ENCODE measurements around the gene TRIM2. TPM values are rescaled to one million over a fixed set of nuclear protein-coding genes. Genes with fewer than 3 reads are reported as not detected.
A peak's percentile ranks its signal among the peaks of the same experiment; 100 is the strongest.

Gene TRIM2
- polyA plus RNA-seq, 1 of the 3 experiments (the other 2 are of a cell fraction) = 16.4 TPM

DNA sequence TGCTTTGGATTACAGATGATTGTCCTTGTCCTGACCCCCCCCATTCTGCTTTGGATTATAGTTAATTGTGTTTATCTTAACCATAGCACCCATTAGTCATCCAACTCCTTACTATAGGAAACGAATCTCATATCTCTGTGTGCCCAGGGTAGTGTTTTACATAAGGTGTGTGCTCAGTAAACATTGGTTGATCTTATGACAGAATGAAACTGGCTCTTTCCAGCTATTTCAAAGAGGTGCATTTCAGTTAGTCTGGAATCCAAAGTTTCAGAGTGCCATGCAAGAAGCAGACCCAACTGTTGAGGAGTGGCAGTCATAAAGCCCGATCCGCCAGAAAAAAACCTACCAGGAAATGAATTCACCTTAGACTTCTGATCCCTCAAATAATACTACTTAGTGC, 14.7 kb downstream of the TRIM2 start:
- Histone ChIP-seq H3K4me2 (no peak overlapping the region), H3K9me3 (no peaks in the 10 kb centered on the region), H3K27ac (ENCODE audit: low read depth in 2 of 2, low read length in 1 of 2) (no peak overlapping the region), H3K4me3 (ENCODE audit: low read depth in 2 of 2, low read length in 1 of 2) (no peak overlapping the region), H3K79me2 (ENCODE audit: insufficient read depth) (peaks cover 9% of the 10 kb centered on the region; the same call in 1 of the 2 replicates), H3F3A (replicated peaks; ENCODE audit: insufficient read depth) (peaks cover 20% of the 10 kb centered on the region), H4K20me1 (ENCODE audit: insufficient read depth) (no peaks in the 10 kb centered on the region), H3K27me3 (ENCODE audit: insufficient read depth) (no peaks in the 10 kb centered on the region), H3K9me2 (no peaks in the 10 kb centered on the region), H3K4me1 (ENCODE audit: control insufficient read depth in 1 of 2, insufficient read depth in 2 of 2, low read depth in 1 of 2, low read length in 1 of 2) (peaks cover 0 to 10% of the 10 kb centered on the region in 2 experiments; a peak in 2 of 4 replicates), H3K9ac (no peak overlapping the region), H2AFZ (ENCODE audit: low read depth) (no peak overlapping the region), H3K36me3 (replicated peaks in 1 of 2; ENCODE audit: control insufficient read depth in 1 of 2, insufficient read depth in 2 of 2, low read length in 1 of 2) (no peaks in the 10 kb centered on the region)
- 86% methylated on average over 3 of the region's 3 CpGs for WGBS (ENCODE audit: low lambda C conversion rate)
- CTCF ChIA-PET = no interaction called here
- TF ChIP-seq MXI1 (IDR thresholded peaks at IDR 0.05; ENCODE audit: low read depth, low read length) (no peak), SMC3 (IDR thresholded peaks at IDR 0.05; ENCODE audit: low read depth, low read length) (no peak)
- POLR2A ChIA-PET = interaction anchor here (0.6 kb wide), 1 partner anchor 76 kb away, joined by 3 read pairs; no protein-coding TSS in a partner anchor
- no peak for DNase-seq

DNA sequence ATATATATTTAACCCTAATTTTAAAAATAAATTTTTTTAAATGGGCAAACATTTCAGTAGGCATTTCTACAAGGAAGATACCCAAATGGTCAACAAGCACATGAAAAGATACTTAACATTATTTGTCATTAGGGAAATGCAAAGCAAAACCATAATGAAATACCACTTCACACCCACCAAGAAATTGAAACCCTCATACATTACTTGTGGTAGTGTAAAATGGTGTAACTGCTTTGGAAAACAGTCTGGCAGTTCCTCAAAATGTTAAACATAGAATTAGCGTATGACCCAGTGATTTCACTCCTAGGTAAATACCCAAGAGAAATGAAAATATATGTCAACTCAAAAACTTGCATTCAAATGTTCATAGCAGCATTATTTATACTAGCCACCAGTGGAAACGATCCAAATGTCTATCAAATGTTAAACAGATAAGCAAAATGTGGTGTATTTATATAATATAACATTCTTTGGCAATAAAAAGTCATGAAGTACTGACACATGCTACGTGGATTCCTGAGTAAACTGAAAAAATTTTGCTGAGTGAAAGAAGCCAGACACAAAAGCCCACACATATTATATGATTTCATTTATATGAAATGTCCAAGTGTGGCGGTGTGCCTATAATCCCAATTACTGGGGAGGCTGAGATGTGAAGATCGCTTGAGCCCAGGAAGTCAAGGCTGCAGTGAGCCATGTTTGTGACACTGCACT, 16.6 kb downstream of the TRIM2 start:
- POLR2A ChIA-PET = no interaction called here
- Histone ChIP-seq H3K4me1 (ENCODE audit: control insufficient read depth in 1 of 2, insufficient read depth in 2 of 2, low read depth in 1 of 2, low read length in 1 of 2) (peaks cover 0 to 10% of the 10 kb centered on the region in 2 experiments; a peak in 2 of 4 replicates), H3K27me3 (ENCODE audit: insufficient read depth) (no peaks in the 10 kb centered on the region), H3K9me2 (no peaks in the 10 kb centered on the region), H3K4me3 (ENCODE audit: low read depth in 2 of 2, low read length in 1 of 2) (no peak overlapping the region), H3K9me3 (0 out of 2 replicates have a peak, but pooled peaks cover 8% of the 10 kb centered on the region), H2AFZ (ENCODE audit: low read depth) (no peak overlapping the region), H3K27ac (ENCODE audit: low read depth in 2 of 2, low read length in 1 of 2) (peak overlapping the region in 1 of 2 experiments; percentile 29; a peak in 1 of 4 replicates), H3K4me2 (no peak overlapping the region), H3F3A (replicated peaks; ENCODE audit: insufficient read depth) (peaks cover 20% of the 10 kb centered on the region), H3K36me3 (replicated peaks in 1 of 2; ENCODE audit: control insufficient read depth in 1 of 2, insufficient read depth in 2 of 2, low read length in 1 of 2) (peaks cover 8 to 11% of the 10 kb centered on the region in 2 experiments), H3K9ac (no peak overlapping the region), H3K79me2 (ENCODE audit: insufficient read depth) (peaks cover 28% of the 10 kb centered on the region), H4K20me1 (ENCODE audit: insufficient read depth) (no peaks in the 10 kb centered on the region)
- TF ChIP-seq EP300 (IDR thresholded peaks at IDR 0.05; ENCODE audit: borderline replicate concordance in 1 of 2, low read depth in 1 of 2, low read length in 1 of 2) (peak in 1 of 2 experiments; percentile 24; a peak in 1 of 4 replicates), JUND (IDR thresholded peaks at IDR 0.05) (peak; percentile 22; the same call in 1 of the 2 replicates), TCF12 (IDR thresholded peaks at IDR 0.05) (peak; percentile 59), MEF2A (IDR thresholded peaks at IDR 0.05; ENCODE audit: borderline replicate concordance, low read depth) (no peak)
- TF ChIP-seq, protein P1, sequence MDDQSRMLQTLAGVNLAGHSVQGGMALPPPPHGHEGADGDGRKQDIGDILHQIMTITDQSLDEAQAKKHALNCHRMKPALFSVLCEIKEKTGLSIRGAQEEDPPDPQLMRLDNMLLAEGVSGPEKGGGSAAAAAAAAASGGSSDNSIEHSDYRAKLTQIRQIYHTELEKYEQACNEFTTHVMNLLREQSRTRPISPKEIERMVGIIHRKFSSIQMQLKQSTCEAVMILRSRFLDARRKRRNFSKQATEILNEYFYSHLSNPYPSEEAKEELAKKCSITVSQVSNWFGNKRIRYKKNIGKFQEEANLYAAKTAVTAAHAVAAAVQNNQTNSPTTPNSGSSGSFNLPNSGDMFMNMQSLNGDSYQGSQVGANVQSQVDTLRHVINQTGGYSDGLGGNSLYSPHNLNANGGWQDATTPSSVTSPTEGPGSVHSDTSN (IDR thresholded peaks at IDR 0.05) = peak; percentile 50; the same call in 1 of the 2 replicates
- DNase-seq = no peak
- WGBS (ENCODE audit: low lambda C conversion rate) = 72% methylated on average over 5 of the region's 5 CpGs
- CTCF ChIA-PET = interaction anchor here (0.6 to 1.0 kb wide), 3 partner anchors 97 to 415 kb away, joined by 3 read pairs; no protein-coding TSS in a partner anchor
